ENCODE results near the gene KRTAP20-3. TPM values are rescaled to one million over a fixed set of nuclear protein-coding genes. Genes with fewer than 3 reads are reported as not detected.

The KRTAP20-3 gene
- polyA plus RNA-seq, 3 donors: not detected

- H3K4me2 ChIP-seq (replicated peaks; ENCODE audit: extremely low read depth, low read length, poor library complexity, severe bottlenecking): no peak overlapping the region
- Mint-ChIP-seq H3K4me1 (no peaks in the 10 kb centered on the region), H3K36me3 (no peaks in the 10 kb centered on the region), H3K27me3 (ENCODE audit: low read depth in 3 of 3) (no peaks in the 10 kb centered on the region), H3K4me3 (no peak overlapping the region), H3K27ac (no peak overlapping the region), H3K9me3 (peaks cover 0 to 18% (median 5%) of the 10 kb centered on the region in 7 donors)
- no peak overlapping the region for H3K9ac ChIP-seq (ENCODE audit: insufficient read depth, low read length, poor library complexity, severe bottlenecking)
- H3K79me2 ChIP-seq (ENCODE audit: insufficient read depth, low read length): no peaks in the 10 kb centered on the region
- no peak for TF ChIP-seq CTCF (IDR thresholded peaks at IDR 0.05)
- no peaks in the 10 kb centered on the region for H3K4me1 ChIP-seq (ENCODE audit: control insufficient read depth in 1 of 2, insufficient read depth in 2 of 2, low read length in 2 of 2)
- H3K4me3 ChIP-seq (replicated peaks in 1 of 3; ENCODE audit: low read depth in 2 of 3, low read length in 3 of 3): no peak overlapping the region
- H3K36me3 ChIP-seq (replicated peaks in 1 of 2; ENCODE audit: control insufficient read depth in 1 of 2, insufficient read depth in 2 of 2, low read length in 2 of 2): no peaks in the 10 kb centered on the region
- intact Hi-C loops (cut with micrococcal nuclease): no loop called here
- H3K27ac ChIP-seq (ENCODE audit: low read depth in 1 of 2, low read length in 2 of 2): no peak overlapping the region
- H2AFZ ChIP-seq (ENCODE audit: insufficient read depth, low read depth, low read length, poor library complexity, severe bottlenecking): no peak overlapping the region
- no peaks in the 10 kb centered on the region for H4K20me1 ChIP-seq (ENCODE audit: insufficient read depth, low read length)
- no peak for DNase-seq
- peaks cover 8 to 15% of the 10 kb centered on the region in 2 donors for H3K9me3 ChIP-seq (replicated peaks in 1 of 2; ENCODE audit: control insufficient read depth in 1 of 2, insufficient read depth in 1 of 2, low read length in 2 of 2)
- no peaks in the 10 kb centered on the region for H3K27me3 ChIP-seq (ENCODE audit: control insufficient read depth in 2 of 2, insufficient read depth in 2 of 2, low read length in 2 of 2)
- WGBS (ENCODE audit: insufficient coverage): 73% methylated on average over 7 of the region's 7 CpGs
Observed at GRCh38 chr21:30689822-30690221, 47.2 kb downstream of the KRTAP20-3 start.

Small RNA genes within 50 kb of the gene (small RNA-seq; reads per million reads assigned to genes)
- gene KRTAP20-1 (ENCODE audit: insufficient read length, low read depth) (not detected), gene KRTAP20-3 (ENCODE audit: insufficient read length, low read depth) (not detected), gene KRTAP20-4 (ENCODE audit: insufficient read length, low read depth) (not detected), gene KRTAP22-1 (ENCODE audit: insufficient read length, low read depth) (not detected)

Other genes with a start within 250 kb of the KRTAP20-3 start
- not detected for gene KRTAP13-1, start 246.8 kb upstream of the KRTAP20-3 start, polyA plus RNA-seq
- not detected for gene KRTAP13-3, start 216.9 kb upstream of the KRTAP20-3 start, polyA plus RNA-seq
- not detected for gene KRTAP13-4, start 212.6 kb upstream of the KRTAP20-3 start, polyA plus RNA-seq
- gene KRTAP15-1, start 202.6 kb upstream of the KRTAP20-3 start, polyA plus RNA-seq: not detected
- not detected for gene KRTAP19-1, start 162.5 kb upstream of the KRTAP20-3 start, polyA plus RNA-seq
- not detected for gene KRTAP19-2, start 155.4 kb upstream of the KRTAP20-3 start, polyA plus RNA-seq
- gene KRTAP19-3, start 150.9 kb upstream of the KRTAP20-3 start, polyA plus RNA-seq: not detected
- gene KRTAP19-4, start 145.7 kb upstream of the KRTAP20-3 start, polyA plus RNA-seq: not detected
- gene KRTAP19-5, start 140.7 kb upstream of the KRTAP20-3 start, polyA plus RNA-seq: not detected
- not detected for gene KRTAP19-6, start 101.0 kb upstream of the KRTAP20-3 start, polyA plus RNA-seq
- not detected for gene KRTAP19-7, start 81.5 kb upstream of the KRTAP20-3 start, polyA plus RNA-seq
- not detected for gene KRTAP22-2, start 52.5 kb upstream of the KRTAP20-3 start, polyA plus RNA-seq
- gene KRTAP6-3, start 50.4 kb upstream of the KRTAP20-3 start, polyA plus RNA-seq: not detected
- gene KRTAP6-2, start 44.0 kb upstream of the KRTAP20-3 start, polyA plus RNA-seq: not detected
- gene KRTAP22-1, start 41.8 kb upstream of the KRTAP20-3 start, polyA plus RNA-seq: not detected
- gene KRTAP6-1, start 28.9 kb upstream of the KRTAP20-3 start, polyA plus RNA-seq: not detected
- not detected for gene KRTAP20-1, start 26.4 kb upstream of the KRTAP20-3 start, polyA plus RNA-seq
- not detected for gene KRTAP20-4, start 22.2 kb upstream of the KRTAP20-3 start, polyA plus RNA-seq
- not detected for gene KRTAP20-2, start 7.7 kb upstream of the KRTAP20-3 start, polyA plus RNA-seq
- not detected for gene KRTAP21-3, start 75.9 kb downstream of the KRTAP20-3 start, polyA plus RNA-seq
- gene KRTAP21-2, start 104.4 kb downstream of the KRTAP20-3 start, polyA plus RNA-seq: not detected
- gene KRTAP21-1, start 112.6 kb downstream of the KRTAP20-3 start, polyA plus RNA-seq: not detected
- not detected for gene KRTAP8-1, start 170.4 kb downstream of the KRTAP20-3 start, polyA plus RNA-seq
- gene KRTAP7-1, start 186.9 kb downstream of the KRTAP20-3 start, polyA plus RNA-seq: under 1 TPM in 1 of 3 donors, not detected in 2; 0.13 TPM
- not detected for gene KRTAP11-1, start 238.7 kb downstream of the KRTAP20-3 start, polyA plus RNA-seq